NCI-H187 treated with DMSO at 0.1 percent for 48 hours (cell line): ENCODE results near the gene LZTS2.
"Not testable (repeated sequence)": the region's sequence is repeated elsewhere in the genome, so short reads cannot be mapped to it uniquely, and the experiment has no call there.

Experiments
- DNase-seq: peaks from one replicate; lab custom pipeline; 2025; lab: John Stamatoyannopoulos, UW

Gene LZTS2

DNA sequence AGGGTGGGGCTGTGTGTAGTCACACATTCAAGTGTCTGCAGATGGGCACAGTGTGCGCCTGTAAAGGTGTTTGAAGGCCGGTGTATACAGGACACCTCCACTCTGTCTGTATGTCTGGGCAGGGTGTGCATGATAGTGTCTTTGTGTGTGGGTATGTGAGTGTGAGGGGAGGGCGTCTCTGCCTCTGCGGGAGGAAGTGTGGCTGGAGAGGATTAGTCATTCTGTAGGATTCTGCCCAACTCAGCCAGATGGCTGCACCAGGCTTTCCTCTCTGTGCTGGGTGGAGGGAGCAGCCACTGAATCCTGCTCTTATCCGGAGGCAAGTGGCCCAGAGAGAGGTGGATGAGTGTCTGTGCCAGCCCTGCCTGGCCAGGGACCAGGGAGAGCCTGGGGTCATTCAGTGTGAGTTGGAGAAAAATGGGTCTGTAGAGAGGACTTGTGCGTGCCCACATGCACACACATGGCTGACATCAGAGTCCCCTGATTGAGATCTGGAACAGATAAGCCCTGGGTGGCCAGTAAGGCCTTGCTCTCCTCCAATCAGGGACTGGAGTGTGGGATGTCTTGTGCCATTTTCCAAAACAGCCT is 33.1 kb downstream of the LZTS2 start:
- DNase-seq, result no peak

DNA sequence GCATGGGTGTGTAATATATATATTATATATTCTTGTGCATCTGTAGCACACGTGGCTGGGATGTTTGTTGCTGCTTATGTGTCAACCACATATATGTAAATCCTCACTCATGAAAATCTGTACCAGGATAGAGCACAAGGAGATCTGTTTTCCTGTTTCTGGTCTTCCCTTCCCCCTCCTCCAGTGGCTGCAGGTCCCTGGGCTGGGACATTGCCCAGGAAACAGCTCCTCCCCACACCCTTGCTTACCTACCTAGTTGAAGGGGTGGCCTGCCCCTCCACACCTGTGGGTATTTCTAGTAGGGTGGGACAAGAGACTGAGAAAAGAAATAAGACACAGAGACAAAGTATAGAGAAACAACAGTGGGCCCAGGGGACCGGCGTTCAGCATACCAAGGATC is 33.7 kb downstream of the LZTS2 start:
- DNase-seq, result no peak

DNA sequence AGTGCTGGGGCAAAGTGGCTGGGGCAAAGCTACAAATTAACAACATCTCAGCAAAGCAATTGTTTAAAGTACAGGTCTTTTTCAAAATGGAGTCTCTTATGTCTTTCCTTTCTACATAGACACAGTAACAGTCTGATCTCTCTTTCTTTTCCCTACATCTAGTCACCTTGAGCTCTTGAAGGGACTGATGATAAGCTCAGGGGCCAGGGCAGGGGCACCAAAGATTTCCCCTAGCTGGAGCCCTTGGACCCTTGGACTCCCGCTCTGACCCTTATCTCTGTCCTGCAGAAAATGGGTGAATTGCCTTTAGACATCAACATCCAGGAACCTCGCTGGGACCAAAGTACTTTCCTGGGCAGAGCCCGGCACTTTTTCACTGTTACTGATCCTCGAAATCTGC is 34.8 kb downstream of the LZTS2 start:
- not testable (repeated sequence) for DNase-seq

DNA sequence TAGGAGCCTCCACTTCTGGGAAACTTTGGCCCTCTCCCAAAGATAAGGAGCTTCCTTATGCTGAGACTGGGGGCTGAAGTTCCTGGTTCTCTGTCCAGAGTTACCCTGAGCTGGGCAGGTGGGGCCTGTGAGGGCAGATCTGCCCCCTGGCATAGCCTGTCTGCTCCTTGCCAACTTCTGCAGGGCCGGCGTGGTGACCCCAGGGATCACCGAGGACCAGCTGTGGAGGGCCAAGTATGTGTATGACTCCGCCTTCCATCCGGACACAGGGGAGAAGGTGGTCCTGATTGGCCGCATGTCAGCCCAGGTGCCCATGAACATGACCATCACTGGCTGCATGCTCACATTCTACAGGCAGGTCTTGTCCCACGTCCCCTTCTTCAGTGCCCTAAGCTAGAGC is 35.7 kb downstream of the LZTS2 start:
- DNase-seq, result no peak

- DNase-seq, result no peak
Observed at GRCh38 chr10:101035916-101036702, 36.5 kb downstream of the LZTS2 start.

GRCh38 chr10:101036726-101037125 is 37.1 kb downstream of the LZTS2 start:
- DNase-seq, result no peak

DNA sequence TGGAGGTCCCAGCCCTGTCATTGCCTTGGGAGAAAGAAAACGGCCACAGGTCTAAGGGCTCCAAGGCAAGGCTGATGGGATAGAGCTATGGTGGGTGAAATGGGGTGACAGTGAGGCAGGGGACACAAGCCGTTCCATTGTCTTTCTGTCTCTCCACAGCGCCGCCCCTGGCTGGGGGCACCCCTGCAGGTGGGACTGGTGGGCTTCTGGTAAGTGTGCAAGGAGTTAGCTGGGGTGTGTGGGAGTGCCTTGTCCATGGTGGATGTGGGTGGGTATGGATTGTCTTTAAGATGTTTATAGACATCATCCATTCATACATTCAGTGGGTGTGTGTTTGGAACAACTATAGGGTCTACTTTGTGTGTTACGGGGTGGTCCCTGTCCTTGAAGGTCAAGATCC is 38.9 kb downstream of the LZTS2 start:
- no peak for DNase-seq

DNA sequence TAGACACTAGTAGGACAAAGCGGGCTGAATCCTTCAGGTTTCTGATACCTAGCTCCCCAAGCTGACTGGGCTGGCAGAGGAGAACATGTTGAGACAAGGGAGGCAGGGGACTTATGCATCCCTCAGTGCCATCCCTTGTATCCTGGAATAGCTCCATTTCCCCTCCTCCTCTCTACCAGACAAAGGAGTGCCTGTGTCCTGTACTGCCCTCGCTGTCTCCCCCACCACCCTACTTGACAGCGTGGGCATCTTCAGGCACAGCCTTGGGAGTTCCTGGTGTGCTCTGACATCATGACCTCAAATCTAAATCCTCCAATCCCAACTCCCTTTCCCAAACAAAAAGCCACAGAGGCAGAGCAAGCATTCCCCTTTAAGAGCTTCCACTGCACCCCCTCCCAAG is 40.5 kb downstream of the LZTS2 start:
- no peak for DNase-seq

GRCh38 chr10:101040851-101041250 is 41.2 kb downstream of the LZTS2 start:
- no peak for DNase-seq

GRCh38 chr10:101041252-101041761 is 41.7 kb downstream of the LZTS2 start:
- DNase-seq, result no peak

DNA sequence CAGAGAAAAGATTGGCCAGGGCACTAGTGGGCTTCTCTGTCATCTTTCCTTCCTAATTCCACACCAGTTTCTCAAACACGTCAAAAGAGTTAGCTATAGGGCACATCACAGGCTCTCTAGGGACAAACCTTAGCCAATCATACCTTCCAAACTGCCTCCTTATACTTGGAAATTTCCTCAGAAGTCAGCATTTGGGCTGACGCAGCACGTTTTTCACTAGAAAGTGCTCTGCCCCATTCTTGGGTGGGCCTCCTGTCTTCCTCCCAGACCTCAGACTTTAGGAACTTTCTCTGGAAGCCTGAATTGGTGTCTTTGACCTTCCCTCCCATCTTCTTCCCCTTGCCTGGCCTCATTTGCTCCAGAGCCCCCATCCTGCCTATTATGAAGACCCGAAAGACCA is 42.5 kb downstream of the LZTS2 start:
- no peak for DNase-seq

- peak; percentile 68 for DNase-seq
Observed at GRCh38 chr10:101042667-101043362, 43.2 kb downstream of the LZTS2 start.

- no peak for DNase-seq
Observed at GRCh38 chr10:101043363-101043707, 43.7 kb downstream of the LZTS2 start.

DNA sequence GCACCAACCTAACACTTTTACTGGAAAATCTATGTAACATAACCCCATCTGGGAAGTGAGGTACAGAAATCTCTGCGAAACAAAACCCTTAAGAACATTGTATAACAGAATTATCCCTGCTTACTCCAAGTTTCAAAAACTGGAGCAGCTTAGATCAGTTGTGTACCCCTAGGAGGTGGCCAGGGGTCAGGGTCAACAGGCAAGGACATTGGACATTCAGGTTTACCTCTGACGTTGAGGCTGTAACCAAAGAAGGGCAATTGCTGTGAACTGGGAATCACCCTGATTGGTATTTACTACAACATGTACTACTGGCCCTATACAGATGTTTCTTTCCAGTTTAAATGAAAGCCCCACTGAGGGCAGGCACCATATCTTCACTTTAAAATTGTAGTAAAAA is 44.5 kb downstream of the LZTS2 start:
- no peak for DNase-seq

DNA sequence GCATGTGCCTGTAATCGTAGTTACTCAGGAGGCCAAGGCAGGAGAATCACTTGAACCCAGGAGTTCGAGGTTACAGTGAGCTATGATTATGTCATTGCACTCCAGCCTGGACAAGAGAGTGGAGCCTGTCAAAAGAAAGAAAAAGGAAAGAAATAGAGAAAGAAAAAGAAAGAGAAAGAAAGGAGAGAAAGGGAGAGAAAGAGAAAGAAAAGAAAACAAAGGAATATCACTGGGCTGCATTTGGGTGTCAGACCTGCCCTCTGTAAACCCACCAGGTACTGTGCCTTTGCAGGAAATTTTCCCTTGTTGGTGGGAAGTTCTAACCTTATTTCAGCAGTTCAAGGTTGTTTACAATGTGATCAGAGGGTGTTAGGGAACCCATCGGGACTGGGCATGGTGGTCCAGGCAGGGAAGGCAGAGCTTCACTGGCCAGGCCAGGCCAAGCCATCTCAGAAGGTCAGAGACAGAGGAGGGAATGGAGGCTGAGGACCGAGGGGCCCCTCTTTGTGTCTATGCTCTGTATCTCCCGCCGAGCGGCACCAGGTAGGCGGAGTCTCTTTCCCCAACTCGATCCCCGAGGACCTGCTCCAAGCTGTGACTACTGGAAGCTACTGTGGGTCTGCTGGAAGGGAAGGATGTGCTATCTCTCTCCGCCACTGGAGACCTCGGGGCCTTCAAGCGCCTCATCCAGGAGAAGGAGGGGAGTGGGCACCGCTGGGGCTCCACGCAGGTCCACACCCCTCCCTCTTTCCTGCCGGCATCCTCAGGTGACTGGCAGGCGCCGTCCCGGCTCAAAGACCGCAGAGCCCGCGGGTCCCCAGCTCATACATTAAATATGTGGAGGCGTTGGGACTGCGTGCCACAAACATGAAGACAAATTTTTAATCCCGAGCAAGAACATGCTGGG is 47.0 kb downstream of the LZTS2 start:
- DNase-seq, result peak; percentile 32

DNA sequence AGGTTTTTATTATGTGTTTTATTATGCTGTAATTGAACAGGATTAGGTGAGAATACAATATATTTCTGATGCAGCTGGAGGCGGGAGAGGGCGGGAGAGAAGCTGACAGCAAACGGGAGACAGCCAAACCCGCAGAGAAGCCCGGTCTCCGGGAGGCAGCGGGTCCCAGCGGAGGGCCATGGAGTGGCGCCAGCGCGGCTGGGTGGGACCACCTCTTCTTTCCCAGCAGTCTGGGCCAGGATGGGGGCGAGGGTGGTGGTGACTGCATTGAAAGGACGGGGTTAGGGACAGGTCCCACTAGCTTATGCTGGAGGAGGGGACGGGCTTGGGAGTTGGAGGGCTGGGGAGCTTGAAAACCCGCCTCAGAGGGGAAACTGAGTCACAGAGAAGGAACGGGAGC is 47.7 kb downstream of the LZTS2 start:
- DNase-seq, result no peak

GRCh38 chr10:101047961-101048892 is 48.6 kb downstream of the LZTS2 start:
- DNase-seq, result peak; percentile 49

DNA sequence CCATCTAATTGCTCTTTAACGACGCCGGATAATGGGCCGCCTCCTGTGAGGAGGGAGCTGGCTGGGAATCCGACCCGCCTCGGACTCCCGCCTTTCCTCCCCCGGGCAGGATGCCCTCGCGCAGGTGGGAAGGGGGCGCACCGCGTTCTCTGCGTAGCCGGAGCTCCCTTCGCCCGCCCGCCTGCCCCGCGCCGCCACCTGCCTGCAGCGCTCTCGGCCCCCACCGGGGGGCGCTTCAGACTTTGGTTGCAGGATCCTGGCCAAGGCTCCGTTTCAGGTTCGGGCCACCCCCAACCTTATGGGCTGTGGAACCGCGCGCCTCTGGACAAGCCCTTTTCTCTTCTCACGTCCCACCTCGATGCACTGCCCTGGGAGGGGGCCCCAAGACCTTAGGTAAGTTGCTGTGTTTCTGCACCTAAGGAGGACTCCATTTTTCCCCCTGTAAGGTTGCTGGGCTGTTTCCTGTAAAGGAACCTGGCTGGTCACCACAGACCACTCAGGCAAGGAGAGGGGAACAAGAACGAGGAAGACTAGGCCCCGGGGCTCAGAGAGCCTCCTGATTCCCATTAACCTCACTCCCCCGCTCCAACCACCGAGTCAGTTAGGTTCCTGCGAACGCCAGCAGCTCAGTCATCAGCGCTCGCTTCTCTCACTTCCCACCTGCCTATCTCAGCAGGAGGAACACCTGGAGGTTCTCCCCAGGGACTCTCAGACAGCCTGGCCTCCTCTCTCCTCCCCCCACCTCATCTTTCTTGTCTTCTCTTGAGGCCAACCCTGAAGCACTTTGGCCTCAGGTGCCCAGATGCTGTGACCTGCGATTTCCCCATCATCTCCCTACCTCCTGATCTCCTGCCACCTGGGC is 50.8 kb downstream of the LZTS2 start:
- DNase-seq, result no peak

DNA sequence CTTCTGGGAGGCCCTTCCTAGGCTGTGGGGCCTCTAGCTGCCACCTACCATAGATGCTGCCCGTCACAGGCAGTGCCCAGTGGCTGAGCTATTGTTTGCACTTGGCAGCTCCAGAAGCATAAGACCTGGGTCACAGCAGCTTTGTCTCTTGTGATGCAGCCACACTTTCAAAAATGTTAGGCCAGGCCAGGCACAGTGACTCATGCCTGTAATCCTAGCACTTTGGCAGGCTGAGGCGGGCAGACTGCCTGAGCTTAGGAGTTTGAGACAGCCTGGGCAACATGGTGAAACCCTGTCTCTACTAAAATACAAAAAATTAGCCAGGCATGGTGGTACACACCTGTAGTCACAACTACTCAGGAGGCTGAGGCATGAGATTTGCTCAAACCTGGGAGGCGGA is 52.7 kb downstream of the LZTS2 start:
- DNase-seq, result no peak

- no peak for DNase-seq
Observed at GRCh38 chr10:101053516-101053915, 53.9 kb downstream of the LZTS2 start.
